Measurements from ENCODE around the gene CD28.

CD28 gene

DNA sequence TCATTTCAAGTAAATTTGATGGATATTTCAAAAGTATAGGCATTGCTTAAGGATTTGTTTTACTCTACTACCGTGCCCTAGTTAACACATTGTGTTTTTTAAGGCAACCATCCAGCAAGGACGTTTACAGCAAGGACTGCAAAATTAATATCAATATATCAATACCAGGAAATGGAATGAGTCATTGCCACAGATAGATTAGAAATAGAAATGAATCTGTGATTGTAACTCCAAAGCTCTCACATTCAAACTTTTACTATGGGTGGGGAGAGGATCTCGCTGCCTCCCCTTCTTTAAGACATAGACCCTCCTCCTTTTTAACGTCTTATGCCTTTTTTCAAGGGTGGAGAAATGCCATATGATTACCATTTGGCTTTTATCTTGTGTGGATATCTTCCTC is 3.8 kb downstream of the CD28 start:
- Histone ChIP-seq H3K4me3 (ENCODE audit: low read length) (no peak overlapping the region), H3K4me1 (ENCODE audit: insufficient read depth, low read length) (peaks cover 4% of the 10 kb centered on the region), H3K27me3 (ENCODE audit: insufficient read depth, low read length) (no peaks in the 10 kb centered on the region), H3K36me3 (ENCODE audit: insufficient read depth, low read length) (no peaks in the 10 kb centered on the region), H2AFZ (ENCODE audit: low read depth, low read length) (no peak overlapping the region), H3K9me3 (ENCODE audit: low read length) (no peaks in the 10 kb centered on the region)

DNA sequence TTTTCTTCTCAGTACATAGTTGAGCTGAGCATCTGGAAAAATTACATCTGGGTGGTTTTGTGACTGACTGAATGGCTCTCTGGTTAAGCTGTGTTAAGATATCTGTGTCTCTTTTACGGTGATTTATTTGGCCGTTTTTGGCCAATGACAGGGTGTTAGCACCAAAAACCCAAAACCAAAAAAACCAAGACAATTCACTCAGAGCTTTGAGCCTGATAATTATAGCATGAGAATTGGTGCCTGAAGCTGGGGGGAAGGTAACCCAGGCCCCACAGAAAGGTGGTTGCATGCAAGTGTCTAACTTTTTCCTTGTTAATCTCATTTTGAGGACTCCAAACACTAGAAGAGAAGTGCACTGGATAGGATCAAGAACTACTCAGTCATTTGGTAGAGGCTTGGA is 4.5 kb downstream of the CD28 start:
- no peaks in the 10 kb centered on the region for H3K9me3 ChIP-seq (ENCODE audit: low read length)
- H2AFZ ChIP-seq (ENCODE audit: low read depth, low read length): no peak overlapping the region
- no peaks in the 10 kb centered on the region for H3K36me3 ChIP-seq (ENCODE audit: insufficient read depth, low read length)
- H3K27me3 ChIP-seq (ENCODE audit: insufficient read depth, low read length): no peaks in the 10 kb centered on the region
- H3K4me1 ChIP-seq (ENCODE audit: insufficient read depth, low read length): peaks cover 4% of the 10 kb centered on the region
- no peak overlapping the region for H3K4me3 ChIP-seq (ENCODE audit: low read length)

DNA sequence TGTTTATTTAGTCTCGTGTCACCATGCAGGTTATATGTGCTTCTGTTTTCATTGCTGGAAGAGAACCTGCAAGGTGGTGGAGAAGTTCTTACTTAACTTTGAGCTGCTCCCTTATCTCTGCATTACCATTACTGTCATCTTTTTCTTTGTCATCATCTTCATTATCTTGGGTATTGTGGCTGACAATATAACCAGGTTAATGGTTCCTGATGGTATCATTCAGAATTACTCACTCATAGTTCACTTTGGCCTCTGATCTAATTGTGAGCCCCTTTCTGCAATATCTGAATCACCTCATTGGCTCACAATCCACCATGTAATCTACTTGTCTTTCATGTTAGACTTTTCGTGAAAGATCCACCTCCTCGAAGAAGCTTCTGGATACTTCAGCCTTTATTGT is 5.0 kb downstream of the CD28 start:
- no peaks in the 10 kb centered on the region for H3K36me3 ChIP-seq (ENCODE audit: insufficient read depth, low read length)

DNA sequence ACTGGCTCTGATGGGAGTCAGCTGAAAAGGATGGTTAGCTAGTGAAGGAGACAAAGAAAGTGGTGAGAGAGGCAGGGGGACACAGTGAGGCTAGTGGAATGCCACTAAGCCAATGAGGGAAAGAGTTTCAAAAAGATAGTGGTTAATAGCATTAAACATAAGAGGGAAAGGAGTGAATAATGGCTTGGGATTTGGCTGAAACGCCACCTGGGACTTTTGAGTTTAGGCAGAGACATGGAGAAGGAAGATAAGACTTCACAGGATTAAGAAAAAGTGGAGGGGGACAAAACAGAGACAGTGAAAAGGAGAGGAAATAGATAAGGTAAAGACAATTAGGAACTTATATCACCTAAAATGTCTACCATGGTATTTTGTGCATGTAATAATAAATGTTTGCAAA is 6.9 kb downstream of the CD28 start:
- Histone ChIP-seq H3K4me1 (ENCODE audit: insufficient read depth, low read length) (peaks cover 4% of the 10 kb centered on the region), H3K4me3 (ENCODE audit: low read length) (no peak overlapping the region), H3K36me3 (ENCODE audit: insufficient read depth, low read length) (no peaks in the 10 kb centered on the region), H3K27me3 (ENCODE audit: insufficient read depth, low read length) (no peaks in the 10 kb centered on the region), H2AFZ (ENCODE audit: low read depth, low read length) (no peak overlapping the region), H3K9me3 (ENCODE audit: low read length) (no peaks in the 10 kb centered on the region)

More for the DNA sequence above, 5.0 kb downstream of the CD28 start:
- peaks cover 4% of the 10 kb centered on the region for H3K4me1 ChIP-seq (ENCODE audit: insufficient read depth, low read length)
- H2AFZ ChIP-seq (ENCODE audit: low read depth, low read length): no peak overlapping the region
- H3K9me3 ChIP-seq (ENCODE audit: low read length): no peaks in the 10 kb centered on the region
- no peak overlapping the region for H3K4me3 ChIP-seq (ENCODE audit: low read length)
- no peaks in the 10 kb centered on the region for H3K27me3 ChIP-seq (ENCODE audit: insufficient read depth, low read length)

DNA sequence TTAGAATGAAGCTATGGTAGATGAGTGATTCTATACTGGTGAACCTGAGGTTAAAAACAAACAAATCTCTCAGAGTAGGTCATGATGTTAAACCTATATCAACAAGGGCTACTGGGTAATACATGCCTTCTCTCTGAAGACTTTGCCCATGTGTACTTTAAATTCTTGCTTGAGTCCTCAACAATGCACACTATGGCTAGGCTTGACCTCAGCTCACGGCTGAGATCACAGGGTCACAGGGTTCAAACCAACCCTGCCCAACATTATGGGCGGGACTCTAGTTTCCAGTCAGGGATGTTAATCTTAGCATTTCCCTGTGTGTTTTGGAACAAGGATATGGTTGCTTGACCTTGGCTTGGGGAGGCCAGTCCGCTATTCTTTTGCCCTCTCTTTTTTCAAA is 7.7 kb downstream of the CD28 start:
- no peaks in the 10 kb centered on the region for H3K27me3 ChIP-seq (ENCODE audit: insufficient read depth, low read length)
- H3K4me3 ChIP-seq (ENCODE audit: low read length): no peak overlapping the region
- no peaks in the 10 kb centered on the region for H3K36me3 ChIP-seq (ENCODE audit: insufficient read depth, low read length)
- H2AFZ ChIP-seq (ENCODE audit: low read depth, low read length): no peak overlapping the region
- peaks cover 4% of the 10 kb centered on the region for H3K4me1 ChIP-seq (ENCODE audit: insufficient read depth, low read length)
- no peaks in the 10 kb centered on the region for H3K9me3 ChIP-seq (ENCODE audit: low read length)

DNA sequence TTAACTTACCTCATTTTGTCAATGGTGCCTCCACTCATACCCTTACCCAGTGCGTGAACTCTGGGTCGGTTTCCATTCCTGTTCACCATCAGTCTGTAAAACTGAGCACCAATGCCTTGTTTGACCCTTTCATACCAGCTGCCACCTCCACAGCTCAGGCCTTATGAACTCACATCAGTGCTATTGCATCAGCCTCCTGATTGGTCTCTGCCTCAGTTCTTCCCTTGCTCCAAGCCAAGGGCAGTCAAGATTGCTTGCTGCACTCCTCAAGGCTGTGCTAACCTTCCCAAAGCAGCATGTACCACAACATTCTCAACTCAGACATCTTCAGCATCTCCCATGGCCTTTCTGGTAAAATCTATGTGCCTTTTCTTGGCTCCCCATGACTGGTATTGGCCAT is 9.3 kb downstream of the CD28 start:
- H3K36me3 ChIP-seq (ENCODE audit: insufficient read depth, low read length): no peaks in the 10 kb centered on the region
- no peaks in the 10 kb centered on the region for H3K9me3 ChIP-seq (ENCODE audit: low read length)
- no peak overlapping the region for H2AFZ ChIP-seq (ENCODE audit: low read depth, low read length)
- no peak overlapping the region for H3K4me3 ChIP-seq (ENCODE audit: low read length)
- peaks cover 4% of the 10 kb centered on the region for H3K4me1 ChIP-seq (ENCODE audit: insufficient read depth, low read length)
- H3K27me3 ChIP-seq (ENCODE audit: insufficient read depth, low read length): no peaks in the 10 kb centered on the region

DNA sequence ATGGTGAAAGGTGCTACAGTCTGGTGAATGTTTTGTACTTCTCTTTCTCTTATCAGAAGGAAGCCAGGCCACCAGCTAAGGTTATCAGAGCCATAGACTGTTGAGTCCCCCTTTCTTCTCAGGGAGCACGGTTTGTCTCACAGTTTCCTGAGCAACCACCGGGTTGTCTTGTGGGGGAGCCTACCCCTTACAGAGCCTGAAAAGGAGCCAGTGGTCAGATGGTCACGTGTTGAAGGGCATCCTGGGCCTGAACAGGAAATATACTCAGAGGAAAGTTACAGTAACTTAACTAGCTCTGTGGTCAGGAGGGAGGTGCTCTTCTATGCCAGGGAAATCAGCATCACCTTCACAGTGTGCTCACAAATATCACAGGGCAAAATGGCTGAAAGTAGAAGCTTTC is 11.6 kb downstream of the CD28 start:
- no peak overlapping the region for H3K4me3 ChIP-seq (ENCODE audit: low read length)
- H3K9me3 ChIP-seq (ENCODE audit: low read length): no peaks in the 10 kb centered on the region

DNA sequence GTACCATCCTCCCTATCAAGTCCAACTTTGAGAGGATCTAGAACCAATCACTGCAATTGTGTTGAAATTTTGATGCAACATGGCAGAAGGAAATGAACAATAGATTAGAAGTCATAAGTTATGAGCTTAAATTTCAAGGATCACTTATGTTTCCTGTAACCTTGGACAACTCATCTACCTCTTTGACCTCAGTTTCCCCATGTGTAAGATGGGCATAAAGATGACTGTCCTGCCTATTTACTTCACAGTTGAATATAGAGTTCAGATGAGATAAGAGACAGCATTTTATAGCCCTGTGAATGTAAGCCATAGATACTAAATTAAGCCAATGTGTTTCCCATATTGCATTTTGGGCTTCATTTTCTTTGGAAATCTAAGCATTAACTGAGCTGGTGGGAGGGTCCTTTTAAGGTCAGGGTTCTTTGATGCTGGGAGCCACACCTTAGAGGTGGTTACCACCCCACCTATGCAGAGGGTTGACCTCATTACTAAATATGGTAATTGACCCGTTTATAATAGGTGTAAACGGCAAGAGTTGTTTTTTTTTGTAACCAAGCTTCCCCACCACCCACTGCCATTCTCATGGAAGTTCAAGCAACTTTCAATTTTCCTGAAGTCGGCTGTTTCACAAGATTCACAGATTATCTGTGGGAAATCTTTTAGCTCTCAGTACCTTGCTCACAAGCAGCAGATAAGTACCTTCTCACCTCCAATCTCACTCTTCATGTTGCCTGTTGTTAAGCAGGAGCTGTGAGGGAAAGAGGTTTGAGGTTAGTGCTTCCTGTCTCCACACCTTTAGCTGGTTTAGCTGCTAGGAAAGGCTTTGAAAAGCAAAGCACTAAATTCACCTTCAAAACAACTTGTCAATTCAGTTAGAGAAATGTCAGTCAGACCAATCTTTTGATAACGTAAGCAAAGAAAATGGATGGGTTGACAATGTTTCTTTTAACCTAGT is 13.3 kb downstream of the CD28 start:
- peaks cover 6% of the 10 kb centered on the region for H3K4me1 ChIP-seq (ENCODE audit: insufficient read depth, low read length)
- H3K36me3 ChIP-seq (ENCODE audit: insufficient read depth, low read length): no peaks in the 10 kb centered on the region
- no peak overlapping the region for H2AFZ ChIP-seq (ENCODE audit: low read depth, low read length)
- no peaks in the 10 kb centered on the region for H3K9me3 ChIP-seq (ENCODE audit: low read length)
- H3K27me3 ChIP-seq (ENCODE audit: insufficient read depth, low read length): no peaks in the 10 kb centered on the region
- H3K4me3 ChIP-seq (ENCODE audit: low read length): no peak overlapping the region

More for the DNA sequence above, 11.6 kb downstream of the CD28 start:
- no peaks in the 10 kb centered on the region for H3K27me3 ChIP-seq (ENCODE audit: insufficient read depth, low read length)
- H2AFZ ChIP-seq (ENCODE audit: low read depth, low read length): no peak overlapping the region
- H3K4me1 ChIP-seq (ENCODE audit: insufficient read depth, low read length): peaks cover 10% of the 10 kb centered on the region
- no peaks in the 10 kb centered on the region for H3K36me3 ChIP-seq (ENCODE audit: insufficient read depth, low read length)

DNA sequence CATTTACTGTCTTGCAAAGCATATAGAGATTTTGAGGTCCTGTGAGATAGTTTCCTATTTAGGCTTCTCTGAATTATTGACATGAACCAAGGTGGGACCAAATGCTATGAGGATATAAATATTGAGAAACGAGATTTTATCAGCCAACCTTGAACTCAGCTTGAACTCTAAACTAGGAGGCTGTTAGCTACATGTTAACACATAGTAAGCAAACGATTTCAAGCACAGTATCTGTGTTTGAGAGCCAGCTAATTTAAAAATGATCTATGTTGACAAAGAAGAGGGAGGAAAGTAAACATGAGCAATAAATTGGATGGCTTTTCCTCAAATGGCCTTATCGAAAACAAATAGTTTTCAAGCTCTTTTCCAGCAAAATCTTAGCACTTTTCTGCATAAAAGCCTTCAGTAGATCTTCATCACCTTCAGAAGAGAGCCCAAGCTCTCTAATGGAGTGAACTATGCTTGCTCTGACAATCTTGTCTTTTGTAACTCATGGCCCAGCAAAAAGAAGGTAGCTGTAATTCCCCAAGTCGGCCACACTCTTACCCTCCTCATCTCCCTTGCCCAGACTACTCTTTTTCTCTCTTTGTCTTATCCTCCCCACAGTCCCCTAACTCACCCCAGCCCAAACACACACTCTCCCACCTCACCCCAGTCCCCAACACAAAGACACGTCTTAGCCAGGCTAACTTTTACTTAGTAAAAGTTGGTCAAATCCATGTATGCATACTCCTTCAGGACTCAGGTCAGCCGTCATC is 14.7 kb downstream of the CD28 start:
- Histone ChIP-seq H2AFZ (ENCODE audit: low read depth, low read length) (no peak overlapping the region), H3K27me3 (ENCODE audit: insufficient read depth, low read length) (no peaks in the 10 kb centered on the region), H3K4me1 (ENCODE audit: insufficient read depth, low read length) (peaks cover 6% of the 10 kb centered on the region), H3K9me3 (ENCODE audit: low read length) (no peaks in the 10 kb centered on the region), H3K4me3 (ENCODE audit: low read length) (no peak overlapping the region), H3K36me3 (ENCODE audit: insufficient read depth, low read length) (no peaks in the 10 kb centered on the region)

DNA sequence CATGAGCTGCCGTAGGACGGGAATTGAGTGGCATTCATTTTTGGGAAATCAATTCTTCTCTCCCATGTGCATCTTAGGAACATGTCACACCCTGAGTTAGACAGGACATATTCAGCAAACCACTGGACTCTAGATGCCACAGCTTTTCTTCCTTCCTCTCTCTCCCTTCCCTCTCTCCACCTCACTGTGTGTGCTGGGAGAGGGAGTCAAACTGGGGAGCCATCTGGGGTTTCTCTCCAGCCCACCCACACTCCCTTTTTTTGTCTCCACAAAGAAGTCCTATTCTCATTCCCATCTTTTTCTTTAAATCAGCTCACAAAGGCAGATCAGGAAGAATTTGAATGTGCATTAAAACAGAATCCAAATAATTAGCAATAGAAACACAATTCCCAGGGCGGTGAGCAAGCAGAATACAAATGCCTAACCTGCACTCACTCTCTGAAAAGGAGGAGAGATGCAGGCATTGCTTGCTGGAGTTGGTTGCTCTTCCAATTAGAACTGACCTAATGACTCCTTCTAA is 15.4 kb downstream of the CD28 start:
- no peak overlapping the region for H2AFZ ChIP-seq (ENCODE audit: low read depth, low read length)
- H3K9me3 ChIP-seq (ENCODE audit: low read length): no peaks in the 10 kb centered on the region
- no peak overlapping the region for H3K4me3 ChIP-seq (ENCODE audit: low read length)
- H3K36me3 ChIP-seq (ENCODE audit: insufficient read depth, low read length): no peaks in the 10 kb centered on the region
- H3K27me3 ChIP-seq (ENCODE audit: insufficient read depth, low read length): no peaks in the 10 kb centered on the region
- peaks cover 6% of the 10 kb centered on the region for H3K4me1 ChIP-seq (ENCODE audit: insufficient read depth, low read length)

DNA sequence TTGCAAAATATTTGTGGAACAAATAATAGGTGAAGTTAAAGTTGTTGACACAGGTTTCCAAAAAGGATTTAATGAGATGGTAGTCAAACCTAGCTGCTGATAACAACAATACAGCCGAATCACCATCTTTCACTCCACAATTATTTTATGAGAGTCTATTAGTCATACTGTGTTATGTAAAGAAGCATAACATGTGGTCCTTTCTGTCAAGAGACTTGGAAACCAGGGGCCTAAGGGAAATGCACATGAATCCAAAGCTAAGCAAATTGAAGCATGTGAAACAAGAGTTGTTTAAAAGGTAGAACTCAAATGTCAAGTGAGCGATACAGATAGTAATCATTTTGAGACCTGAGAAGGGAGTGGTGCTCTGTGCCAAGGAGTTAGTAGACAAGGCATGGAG is 16.0 kb downstream of the CD28 start:
- Histone ChIP-seq H3K4me1 (ENCODE audit: insufficient read depth, low read length) (peaks cover 6% of the 10 kb centered on the region), H3K36me3 (ENCODE audit: insufficient read depth, low read length) (no peaks in the 10 kb centered on the region), H3K9me3 (ENCODE audit: low read length) (no peaks in the 10 kb centered on the region), H3K4me3 (ENCODE audit: low read length) (no peak overlapping the region), H2AFZ (ENCODE audit: low read depth, low read length) (no peak overlapping the region), H3K27me3 (ENCODE audit: insufficient read depth, low read length) (no peaks in the 10 kb centered on the region)

DNA sequence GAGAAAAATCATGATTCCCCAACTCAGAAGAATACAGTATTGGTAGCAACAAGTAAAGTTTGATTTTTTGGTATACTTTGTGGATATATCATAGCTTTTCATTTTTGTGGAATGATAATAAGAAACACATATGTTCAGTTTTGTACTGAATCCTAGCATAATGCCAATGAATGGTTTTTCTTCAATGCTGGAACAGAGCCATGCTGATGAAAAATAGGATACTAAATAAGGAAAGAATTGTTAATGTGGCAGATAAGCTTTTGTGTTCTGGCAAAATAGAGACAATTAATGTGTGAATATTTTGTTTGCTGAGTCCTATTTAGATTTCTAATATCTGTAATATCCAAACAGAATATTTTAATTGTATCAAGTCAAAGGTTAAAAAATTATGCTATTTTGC is 21.9 kb downstream of the CD28 start:
- no peaks in the 10 kb centered on the region for H3K9me3 ChIP-seq (ENCODE audit: low read length)
- H3K4me1 ChIP-seq (ENCODE audit: insufficient read depth, low read length): peaks cover 2% of the 10 kb centered on the region
- no peak overlapping the region for H2AFZ ChIP-seq (ENCODE audit: low read depth, low read length)
- H3K4me3 ChIP-seq (ENCODE audit: low read length): no peak overlapping the region
- H3K36me3 ChIP-seq (ENCODE audit: insufficient read depth, low read length): no peaks in the 10 kb centered on the region
- H3K27me3 ChIP-seq (ENCODE audit: insufficient read depth, low read length): no peaks in the 10 kb centered on the region

DNA sequence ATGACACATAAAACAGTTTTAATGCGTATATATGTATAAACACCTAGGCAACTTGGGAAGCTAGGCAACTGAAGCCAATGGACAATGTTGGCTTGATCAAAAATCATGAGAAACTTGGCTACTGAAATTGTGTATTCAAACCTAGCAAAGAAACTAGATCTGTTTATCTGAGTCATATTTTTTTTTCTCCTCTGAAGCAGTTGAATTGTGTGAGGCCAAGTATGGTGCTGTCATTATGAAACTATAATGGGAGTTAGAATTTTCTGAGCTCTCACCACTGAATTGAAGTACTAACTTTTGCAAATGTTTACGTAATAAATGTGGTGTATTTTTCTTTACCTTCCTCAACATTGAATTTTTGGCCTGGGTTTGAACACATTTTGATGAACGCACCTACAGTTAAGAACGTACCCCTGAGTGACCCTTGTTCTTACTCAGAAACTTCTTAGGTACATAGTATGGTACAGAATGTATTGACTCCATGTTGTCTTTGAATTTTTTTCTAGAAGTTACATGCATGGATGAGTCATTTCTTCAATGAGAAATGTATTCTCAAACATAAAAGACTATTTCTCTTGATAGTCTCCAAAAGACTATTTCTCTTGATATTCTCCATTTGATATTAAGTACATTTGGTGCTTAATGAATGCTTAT is 23.8 kb downstream of the CD28 start:
- no peaks in the 10 kb centered on the region for H3K27me3 ChIP-seq (ENCODE audit: insufficient read depth, low read length)
- no peak overlapping the region for H2AFZ ChIP-seq (ENCODE audit: low read depth, low read length)
- no peak overlapping the region for H3K4me3 ChIP-seq (ENCODE audit: low read length)
- no peaks in the 10 kb centered on the region for H3K36me3 ChIP-seq (ENCODE audit: insufficient read depth, low read length)
- H3K4me1 ChIP-seq (ENCODE audit: insufficient read depth, low read length): peaks cover 2% of the 10 kb centered on the region
- H3K9me3 ChIP-seq (ENCODE audit: low read length): no peaks in the 10 kb centered on the region

Measured in neuron (in vitro differentiated cells).